ENCODE results near the gene TSPAN14. TPM values are rescaled to one million over a fixed set of nuclear protein-coding genes. Genes with fewer than 3 reads are reported as not detected.

The TSPAN14 gene
- total RNA-seq, 6 experiments from 2014 or later: 72.9 to 96.2 (median 84.5) TPM

- no peak for TF ChIP-seq CTCF (IDR thresholded peaks at IDR 0.05)
- Mint-ChIP-seq H3K27ac (peak overlapping the region; percentile 92), H3K9me3 (no peaks in the 10 kb centered on the region), H3K36me3 (ENCODE audit: low read depth) (peaks cover 24% of the 10 kb centered on the region), H3K4me3 (peak overlapping the region; percentile 61), H3K4me1 (ENCODE audit: low read depth) (peaks cover 100% of the 10 kb centered on the region), H3K27me3 (ENCODE audit: insufficient read depth) (no peaks in the 10 kb centered on the region; the same call in 1 of the 2 replicates)
- DNase-seq: no peak
These were observed 47.9 kb downstream of the TSPAN14 start for GRCh38 chr10:80501913-80502521.

GRCh38 chr10:80502621-80503583 lies 48.8 kb downstream of the TSPAN14 start:
- DNase-seq: no peak
- peaks cover 100% of the 10 kb centered on the region for H3K4me1 Mint-ChIP-seq (ENCODE audit: low read depth)
- no peaks in the 10 kb centered on the region; the same call in 1 of the 2 replicates for H3K27me3 Mint-ChIP-seq (ENCODE audit: insufficient read depth)
- peak overlapping the region; percentile 92 for H3K27ac Mint-ChIP-seq
- H3K4me3 Mint-ChIP-seq: peak overlapping the region; percentile 61
- no peak for TF ChIP-seq CTCF (IDR thresholded peaks at IDR 0.05)
- H3K9me3 Mint-ChIP-seq: no peaks in the 10 kb centered on the region
- H3K36me3 Mint-ChIP-seq (ENCODE audit: low read depth): peaks cover 23% of the 10 kb centered on the region

- no peak for DNase-seq
- H3K4me3 Mint-ChIP-seq: no peak overlapping the region; the same call in 1 of the 2 replicates
- H3K27ac Mint-ChIP-seq: peak overlapping the region; percentile 92
- H3K27me3 Mint-ChIP-seq (ENCODE audit: insufficient read depth): no peaks in the 10 kb centered on the region; the same call in 1 of the 2 replicates
- no peak for TF ChIP-seq CTCF (IDR thresholded peaks at IDR 0.05)
- peaks cover 99% of the 10 kb centered on the region for H3K4me1 Mint-ChIP-seq (ENCODE audit: low read depth)
- H3K9me3 Mint-ChIP-seq: no peaks in the 10 kb centered on the region
- peaks cover 23% of the 10 kb centered on the region for H3K36me3 Mint-ChIP-seq (ENCODE audit: low read depth)
These were observed 49.6 kb downstream of the TSPAN14 start for GRCh38 chr10:80503584-80504157.

- no peak for DNase-seq
- H3K4me1 Mint-ChIP-seq (ENCODE audit: low read depth): peaks cover 99% of the 10 kb centered on the region
- no peaks in the 10 kb centered on the region for H3K9me3 Mint-ChIP-seq
- H3K36me3 Mint-ChIP-seq (ENCODE audit: low read depth): peaks cover 23% of the 10 kb centered on the region
- no peaks in the 10 kb centered on the region; the same call in 1 of the 2 replicates for H3K27me3 Mint-ChIP-seq (ENCODE audit: insufficient read depth)
- peak overlapping the region; percentile 8; the same call in 1 of the 2 replicates for H3K4me3 Mint-ChIP-seq
- TF ChIP-seq CTCF (IDR thresholded peaks at IDR 0.05): no peak
- peak overlapping the region; percentile 92 for H3K27ac Mint-ChIP-seq
These were observed 50.2 kb downstream of the TSPAN14 start for GRCh38 chr10:80504158-80504811.

- DNase-seq: no peak
- Mint-ChIP-seq H3K9me3 (no peaks in the 10 kb centered on the region), H3K36me3 (ENCODE audit: low read depth) (peaks cover 23% of the 10 kb centered on the region), H3K4me1 (ENCODE audit: low read depth) (peaks cover 99% of the 10 kb centered on the region), H3K4me3 (peak overlapping the region; percentile 66), H3K27ac (peak overlapping the region; percentile 92), H3K27me3 (ENCODE audit: insufficient read depth) (no peaks in the 10 kb centered on the region; the same call in 1 of the 2 replicates)
- TF ChIP-seq CTCF (IDR thresholded peaks at IDR 0.05): no peak
These were observed 50.9 kb downstream of the TSPAN14 start for GRCh38 chr10:80504897-80505465.

All from HFFc6 (cell line).